Measurements from ENCODE around the gene ALPL. TPM values are rescaled to one million over a fixed set of nuclear protein-coding genes. Genes with fewer than 3 reads are reported as not detected.
A peak's percentile ranks its signal among the peaks of the same experiment; 100 is the strongest.

Gene ALPL
- polyA plus RNA-seq, 1 donor from 2014 or later = 0.42 TPM

GRCh38 chr1:21594935-21595897 lies 86.0 kb downstream of the ALPL start:
- H3K27me3 ChIP-seq (ENCODE audit: insufficient read depth, low read depth, low read length) = no peaks in the 10 kb centered on the region
- no peaks in the 10 kb centered on the region for H3K79me2 ChIP-seq (replicated peaks; ENCODE audit: insufficient read depth, low read length)
- H2AFZ ChIP-seq (ENCODE audit: low read depth, low read length) = no peak overlapping the region
- H3K4me3 ChIP-seq (ENCODE audit: low read length) = no peak overlapping the region
- H3F3A ChIP-seq (ENCODE audit: insufficient read depth, low read length, poor library complexity, severe bottlenecking) = no peaks in the 10 kb centered on the region
- TF ChIP-seq RAD21 (conservative IDR thresholded peaks at IDR 0.05) = peak; percentile 47
- no peak for TF ChIP-seq EZH2 (IDR thresholded peaks at IDR 0.05; ENCODE audit: borderline replicate concordance, insufficient read depth, low read length, poor library complexity, severe bottlenecking)
- no peak for TF ChIP-seq POLR2AphosphoS5 (IDR thresholded peaks at IDR 0.05)
- no peak for TF ChIP-seq EP300 (conservative IDR thresholded peaks at IDR 0.05; ENCODE audit: poor library complexity, severe bottlenecking)
- TF ChIP-seq SMC3 (conservative IDR thresholded peaks at IDR 0.05; ENCODE audit: poor library complexity) = peak; percentile 58
- TF ChIP-seq REST (IDR thresholded peaks at IDR 0.05; ENCODE audit: borderline replicate concordance) = no peak
- no peak for TF ChIP-seq MXI1 (conservative IDR thresholded peaks at IDR 0.05; ENCODE audit: poor library complexity, severe bottlenecking)
- peak; percentile 48 for TF ChIP-seq CTCF (IDR thresholded peaks at IDR 0.05; ENCODE audit: poor library complexity, severe bottlenecking)
- no peak for TF ChIP-seq TAF1 (IDR thresholded peaks at IDR 0.05; ENCODE audit: low read depth)
- no peaks in the 10 kb centered on the region for H3K9me2 ChIP-seq (ENCODE audit: insufficient read depth, low read length)
- H3K9me3 ChIP-seq (ENCODE audit: low read length) = no peaks in the 10 kb centered on the region
- H3K27ac ChIP-seq (ENCODE audit: low read length) = no peak overlapping the region
- no peaks in the 10 kb centered on the region for H3K36me3 ChIP-seq (ENCODE audit: insufficient read depth, low read length)
- no peaks in the 10 kb centered on the region for H4K20me1 ChIP-seq (ENCODE audit: insufficient read depth)
- H3K4me2 ChIP-seq (ENCODE audit: low read length) = no peak overlapping the region
- H3K9ac ChIP-seq (ENCODE audit: low read length) = no peak overlapping the region

DNA sequence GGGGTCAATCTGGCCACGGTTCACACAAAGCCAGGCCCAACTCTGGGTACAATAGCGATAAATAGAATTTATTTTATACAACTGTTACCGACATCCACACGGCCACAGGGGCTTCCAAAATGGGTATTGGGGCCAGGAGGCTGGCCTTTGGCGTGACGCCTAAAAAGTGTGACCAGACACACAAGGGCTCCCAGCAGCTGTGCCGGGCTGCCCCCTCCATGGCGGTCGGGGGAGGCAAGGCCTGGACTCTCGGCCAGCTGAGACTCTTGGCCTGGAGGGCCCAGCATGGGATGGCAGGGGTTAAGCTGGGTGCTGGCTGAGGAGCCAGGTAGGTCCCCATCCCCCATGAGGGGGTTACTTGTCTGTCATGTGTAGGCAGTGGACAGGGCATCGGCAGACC lies 87.0 kb downstream of the ALPL start:
- no peak for TF ChIP-seq REST (IDR thresholded peaks at IDR 0.05; ENCODE audit: borderline replicate concordance)
- no peak for TF ChIP-seq EZH2 (IDR thresholded peaks at IDR 0.05; ENCODE audit: borderline replicate concordance, insufficient read depth, low read length, poor library complexity, severe bottlenecking)
- no peak for TF ChIP-seq TAF1 (IDR thresholded peaks at IDR 0.05; ENCODE audit: low read depth)
- no peak for TF ChIP-seq MXI1 (conservative IDR thresholded peaks at IDR 0.05; ENCODE audit: poor library complexity, severe bottlenecking)
- TF ChIP-seq POLR2AphosphoS5 (IDR thresholded peaks at IDR 0.05) = no peak
- TF ChIP-seq SMC3 (conservative IDR thresholded peaks at IDR 0.05; ENCODE audit: poor library complexity) = no peak
- TF ChIP-seq EP300 (conservative IDR thresholded peaks at IDR 0.05; ENCODE audit: poor library complexity, severe bottlenecking) = no peak
- TF ChIP-seq CTCF (IDR thresholded peaks at IDR 0.05; ENCODE audit: poor library complexity, severe bottlenecking) = no peak
- TF ChIP-seq RAD21 (conservative IDR thresholded peaks at IDR 0.05) = no peak
- no peaks in the 10 kb centered on the region for H4K20me1 ChIP-seq (ENCODE audit: insufficient read depth)
- no peaks in the 10 kb centered on the region for H3K9me2 ChIP-seq (ENCODE audit: insufficient read depth, low read length)
- no peak overlapping the region for H3K9ac ChIP-seq (ENCODE audit: low read length)
- no peak overlapping the region for H3K4me2 ChIP-seq (ENCODE audit: low read length)
- no peak overlapping the region for H2AFZ ChIP-seq (ENCODE audit: low read depth, low read length)
- H3K27ac ChIP-seq (ENCODE audit: low read length) = no peak overlapping the region
- no peaks in the 10 kb centered on the region for H3K9me3 ChIP-seq (ENCODE audit: low read length)
- no peaks in the 10 kb centered on the region for H3K79me2 ChIP-seq (replicated peaks; ENCODE audit: insufficient read depth, low read length)
- H3K4me3 ChIP-seq (ENCODE audit: low read length) = no peak overlapping the region
- H3K36me3 ChIP-seq (ENCODE audit: insufficient read depth, low read length) = no peaks in the 10 kb centered on the region
- no peaks in the 10 kb centered on the region for H3K27me3 ChIP-seq (ENCODE audit: insufficient read depth, low read depth, low read length)
- H3F3A ChIP-seq (ENCODE audit: insufficient read depth, low read length, poor library complexity, severe bottlenecking) = no peaks in the 10 kb centered on the region

All from neural cell (in vitro differentiated cells).